ENCODE results near the gene RNF133. TPM values are rescaled to one million over a fixed set of nuclear protein-coding genes. Genes with fewer than 3 reads are reported as not detected.

The RNF133 gene
- total RNA-seq: not detected

DNA sequence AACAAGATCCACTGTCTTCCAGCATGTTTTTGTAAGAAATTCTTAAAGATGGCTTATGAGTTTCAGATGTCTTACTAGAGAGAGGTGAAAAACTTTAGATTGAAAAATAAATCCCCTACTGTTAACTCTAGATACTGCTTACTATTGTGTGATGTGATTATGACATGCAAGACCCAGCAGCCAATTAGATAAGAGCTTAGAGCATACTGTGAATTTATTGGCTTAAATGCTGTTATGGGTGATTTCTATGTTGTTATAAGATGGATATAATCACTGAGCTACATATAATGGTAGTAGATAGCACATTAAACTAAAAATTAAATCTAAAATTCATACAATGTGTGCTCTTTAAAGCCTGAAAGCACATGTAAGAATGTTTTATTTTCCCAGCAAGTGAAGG is at the start of gene RNF133:
TSS of gene RNF133 (minus strand) at position 101 of the 400 bp plus-strand sequence. CDS start 199 bp downstream, outside the sequence.
- Histone ChIP-seq H3K4me1 (ENCODE audit: insufficient read depth, low read length) (no peaks in the 10 kb centered on the region), H3K27me3 (ENCODE audit: insufficient read depth, low read length) (no peaks in the 10 kb centered on the region), H3K4me3 (ENCODE audit: low read length) (no peak within 1 kb of the TSS), H3K9me3 (ENCODE audit: low read depth, low read length) (no peaks in the 10 kb centered on the region)

DNA sequence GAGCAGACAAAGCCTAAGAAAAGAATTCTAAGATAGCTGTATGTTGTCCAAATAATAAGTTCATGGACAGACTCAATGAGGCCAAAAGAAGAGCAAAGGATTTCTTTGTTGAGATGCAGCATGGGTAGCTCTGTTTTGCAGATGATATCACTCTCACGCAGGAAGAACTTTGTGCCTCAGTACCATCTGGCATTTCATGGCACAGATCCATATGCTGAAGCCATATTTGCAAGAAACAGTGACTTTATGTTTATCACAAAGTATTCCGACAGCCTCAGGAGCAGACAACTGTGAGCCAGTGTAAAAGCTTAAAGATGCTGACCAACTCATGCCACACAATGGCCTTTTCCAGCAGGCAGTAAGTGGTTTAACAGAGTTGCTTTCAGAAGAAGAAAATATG is 49.3 kb upstream of the RNF133 start:
- H3K27me3 ChIP-seq (ENCODE audit: insufficient read depth, low read length): no peaks in the 10 kb centered on the region
- no peak overlapping the region for H3K4me3 ChIP-seq (ENCODE audit: low read length)
- no peaks in the 10 kb centered on the region for H3K9me3 ChIP-seq (ENCODE audit: low read depth, low read length)
- H3K4me1 ChIP-seq (ENCODE audit: insufficient read depth, low read length): no peaks in the 10 kb centered on the region

GRCh38 chr7:122746948-122747347 is 48.0 kb upstream of the RNF133 start:
- no peaks in the 10 kb centered on the region for H3K4me1 ChIP-seq (ENCODE audit: insufficient read depth, low read length)
- no peaks in the 10 kb centered on the region for H3K27me3 ChIP-seq (ENCODE audit: insufficient read depth, low read length)
- no peak overlapping the region for H3K4me3 ChIP-seq (ENCODE audit: low read length)
- no peaks in the 10 kb centered on the region for H3K9me3 ChIP-seq (ENCODE audit: low read depth, low read length)

DNA sequence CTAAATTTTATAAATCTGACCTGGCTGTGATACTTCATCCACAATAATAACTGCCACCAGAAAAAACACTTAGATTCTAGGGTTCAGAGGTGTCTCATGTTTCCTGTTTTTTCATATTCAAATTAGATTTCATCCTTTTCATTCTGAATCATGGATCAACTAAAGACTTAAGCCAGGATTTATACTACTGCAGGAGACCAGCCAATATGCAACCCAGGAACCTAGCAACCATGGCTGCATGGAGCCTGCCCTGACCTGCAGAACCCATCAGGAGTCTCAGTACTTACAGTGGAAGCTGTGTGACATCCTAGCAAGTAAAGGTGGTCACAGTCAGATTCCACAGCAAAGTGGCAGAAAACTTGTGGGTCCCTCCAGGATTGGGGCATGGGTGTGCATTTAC is 44.3 kb upstream of the RNF133 start:
- no peak overlapping the region for H3K4me3 ChIP-seq (ENCODE audit: low read length)
- H3K4me1 ChIP-seq (ENCODE audit: insufficient read depth, low read length): no peaks in the 10 kb centered on the region
- H3K9me3 ChIP-seq (ENCODE audit: low read depth, low read length): no peaks in the 10 kb centered on the region
- no peaks in the 10 kb centered on the region for H3K27me3 ChIP-seq (ENCODE audit: insufficient read depth, low read length)

GRCh38 chr7:122738947-122739346 is 40.0 kb upstream of the RNF133 start:
- H3K4me1 ChIP-seq (ENCODE audit: insufficient read depth, low read length): no peaks in the 10 kb centered on the region
- H3K27me3 ChIP-seq (ENCODE audit: insufficient read depth, low read length): no peaks in the 10 kb centered on the region
- no peak overlapping the region for H3K4me3 ChIP-seq (ENCODE audit: low read length)
- no peaks in the 10 kb centered on the region for H3K9me3 ChIP-seq (ENCODE audit: low read depth, low read length)

DNA sequence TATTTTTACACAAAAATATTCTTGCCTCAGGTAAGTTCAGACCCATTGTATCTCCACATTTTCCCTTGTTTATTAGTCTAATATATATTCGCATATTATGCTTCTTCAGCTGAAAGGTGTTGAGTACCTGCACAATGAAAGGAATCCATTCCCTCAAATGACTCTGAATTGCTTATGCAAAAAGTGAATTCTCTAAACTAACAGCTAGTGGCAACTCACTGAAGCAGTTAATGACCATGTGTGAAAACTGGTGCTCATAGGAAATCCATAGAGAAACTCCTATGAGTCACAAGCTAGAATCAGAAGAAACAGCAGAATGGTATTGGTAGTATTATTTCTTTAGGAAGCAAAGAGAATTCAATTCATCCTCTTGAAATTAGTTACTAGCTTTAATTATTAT is 37.3 kb upstream of the RNF133 start:
- no peaks in the 10 kb centered on the region for H3K27me3 ChIP-seq (ENCODE audit: insufficient read depth, low read length)
- no peaks in the 10 kb centered on the region for H3K4me1 ChIP-seq (ENCODE audit: insufficient read depth, low read length)
- H3K4me3 ChIP-seq (ENCODE audit: low read length): no peak overlapping the region
- no peaks in the 10 kb centered on the region for H3K9me3 ChIP-seq (ENCODE audit: low read depth, low read length)

DNA sequence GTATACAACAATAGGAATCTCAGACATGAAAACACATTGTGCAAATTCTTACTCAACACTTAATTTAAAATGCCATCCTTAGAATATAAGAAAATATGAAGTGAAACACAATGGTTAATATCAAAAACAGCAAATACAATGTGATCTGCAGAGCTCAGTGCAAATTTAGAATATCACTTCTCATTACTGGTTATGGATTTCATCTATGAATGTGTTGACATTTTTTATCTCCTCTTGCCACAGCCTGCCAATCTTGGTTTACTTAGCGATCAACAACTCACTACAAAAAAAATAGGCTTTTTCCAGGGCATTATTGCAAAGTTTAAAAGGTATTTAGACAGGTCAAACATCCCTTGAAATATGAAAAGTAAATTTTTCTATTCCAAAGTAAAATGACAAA is 28.8 kb upstream of the RNF133 start:
- no peaks in the 10 kb centered on the region for H3K4me1 ChIP-seq (ENCODE audit: insufficient read depth, low read length)
- H3K4me3 ChIP-seq (ENCODE audit: low read length): no peak overlapping the region
- H3K9me3 ChIP-seq (ENCODE audit: low read depth, low read length): no peaks in the 10 kb centered on the region
- no peaks in the 10 kb centered on the region for H3K27me3 ChIP-seq (ENCODE audit: insufficient read depth, low read length)

- no peaks in the 10 kb centered on the region for H3K9me3 ChIP-seq (ENCODE audit: low read depth, low read length)
- H3K27me3 ChIP-seq (ENCODE audit: insufficient read depth, low read length): no peaks in the 10 kb centered on the region
- H3K4me3 ChIP-seq (ENCODE audit: low read length): no peak overlapping the region
- H3K4me1 ChIP-seq (ENCODE audit: insufficient read depth, low read length): no peaks in the 10 kb centered on the region
These were observed 28.4 kb upstream of the RNF133 start for GRCh38 chr7:122727354-122727753.

DNA sequence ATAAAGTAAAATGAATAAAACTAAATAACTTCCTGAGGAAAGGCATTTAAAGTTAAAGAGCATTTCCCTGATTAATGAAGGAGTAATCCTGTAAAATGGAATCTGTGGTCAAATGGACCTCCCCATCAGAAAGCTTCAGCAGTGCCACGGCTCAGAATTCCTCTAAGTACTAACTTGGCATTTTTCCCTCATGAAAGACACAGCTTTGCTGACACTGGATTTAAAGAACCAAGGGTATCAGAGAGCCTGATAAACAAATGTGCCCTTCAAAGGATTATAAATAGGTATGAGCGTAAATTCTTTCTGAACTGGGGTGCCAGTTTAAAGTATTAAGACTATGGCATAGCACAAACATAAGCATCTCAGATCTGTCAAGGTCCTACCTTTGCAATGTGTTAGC is 28.0 kb upstream of the RNF133 start:
- Histone ChIP-seq H3K27me3 (ENCODE audit: insufficient read depth, low read length) (no peaks in the 10 kb centered on the region), H3K4me1 (ENCODE audit: insufficient read depth, low read length) (no peaks in the 10 kb centered on the region), H3K4me3 (ENCODE audit: low read length) (no peak overlapping the region), H3K9me3 (ENCODE audit: low read depth, low read length) (no peaks in the 10 kb centered on the region)

- H3K4me1 ChIP-seq (ENCODE audit: insufficient read depth, low read length): no peaks in the 10 kb centered on the region
These were observed 25.4 kb upstream of the RNF133 start for GRCh38 chr7:122724366-122724765.

DNA sequence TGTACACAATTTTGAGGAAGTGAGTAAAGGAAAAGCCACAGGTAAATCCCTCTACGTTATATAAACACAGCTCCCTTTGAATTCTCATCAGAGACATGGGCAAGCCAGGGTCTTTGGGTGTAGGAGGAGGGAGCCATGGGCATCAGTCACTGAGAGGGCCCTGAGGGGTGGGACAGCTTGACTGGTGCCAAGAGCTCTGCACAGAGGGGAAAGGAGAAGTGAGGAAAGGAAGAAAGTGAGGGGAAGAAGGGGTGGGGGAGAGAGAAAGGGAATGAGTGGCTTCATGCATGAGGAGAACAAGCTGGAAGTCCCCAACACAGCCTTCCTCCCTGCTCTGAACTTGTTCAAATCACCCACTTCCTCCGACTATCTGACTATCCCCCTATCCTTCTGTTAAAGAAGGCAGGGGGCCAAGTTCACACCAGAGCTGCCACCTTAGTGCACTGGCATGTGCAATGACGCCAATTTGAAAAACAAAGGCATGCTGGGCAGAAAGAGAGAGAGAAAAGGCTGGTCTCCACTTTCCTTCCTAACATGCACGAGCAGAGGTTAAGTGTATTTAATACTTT is 20.2 kb upstream of the RNF133 start:
- no peak overlapping the region for H3K4me3 ChIP-seq (ENCODE audit: low read length)
- no peaks in the 10 kb centered on the region for H3K4me1 ChIP-seq (ENCODE audit: insufficient read depth, low read length)
- no peaks in the 10 kb centered on the region for H3K9me3 ChIP-seq (ENCODE audit: low read depth, low read length)
- H3K27me3 ChIP-seq (ENCODE audit: insufficient read depth, low read length): no peaks in the 10 kb centered on the region

More at GRCh38 chr7:122724366-122724765, 25.4 kb upstream of the RNF133 start:
- H3K27me3 ChIP-seq (ENCODE audit: insufficient read depth, low read length): no peaks in the 10 kb centered on the region
- H3K4me3 ChIP-seq (ENCODE audit: low read length): no peak overlapping the region
- no peaks in the 10 kb centered on the region for H3K9me3 ChIP-seq (ENCODE audit: low read depth, low read length)

DNA sequence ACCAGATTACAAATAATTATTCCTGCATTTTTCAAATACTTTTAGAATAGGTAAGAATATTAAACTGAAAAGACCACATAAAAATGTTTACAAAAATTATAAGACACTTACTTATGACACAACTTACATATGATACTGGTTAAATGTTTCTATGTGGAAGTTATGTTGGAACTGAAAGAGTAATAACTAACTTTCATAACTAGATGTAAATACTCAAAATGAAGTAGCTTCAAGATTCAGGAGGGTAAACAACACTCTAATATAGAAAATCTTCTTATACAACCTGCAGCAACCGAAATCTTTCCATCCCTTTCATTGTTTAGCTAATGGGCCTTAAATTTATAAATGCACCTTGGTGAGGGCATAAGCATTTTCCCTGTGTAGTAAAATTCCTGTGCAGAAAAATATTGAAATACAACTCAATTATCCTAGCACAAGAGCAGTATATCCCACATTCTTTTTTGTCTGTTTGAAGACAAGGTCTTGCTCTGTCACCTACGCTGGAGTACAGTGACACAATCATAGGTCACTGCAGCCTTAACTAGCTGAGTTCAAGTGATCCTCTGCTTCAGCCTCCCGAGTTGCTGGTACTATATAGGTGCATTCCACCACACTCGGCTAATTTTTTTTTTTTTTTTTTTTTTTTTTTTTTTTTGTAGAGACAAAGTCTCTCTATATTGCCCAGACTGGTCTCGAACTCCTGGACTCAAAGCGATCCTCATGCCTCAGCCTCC is 18.6 kb upstream of the RNF133 start:
- Histone ChIP-seq H3K4me1 (ENCODE audit: insufficient read depth, low read length) (no peaks in the 10 kb centered on the region), H3K9me3 (ENCODE audit: low read depth, low read length) (no peaks in the 10 kb centered on the region), H3K27me3 (ENCODE audit: insufficient read depth, low read length) (no peaks in the 10 kb centered on the region), H3K4me3 (ENCODE audit: low read length) (no peak overlapping the region)

GRCh38 chr7:122715183-122715582 is 16.3 kb upstream of the RNF133 start:
- H3K4me1 ChIP-seq (ENCODE audit: insufficient read depth, low read length): no peaks in the 10 kb centered on the region
- no peaks in the 10 kb centered on the region for H3K9me3 ChIP-seq (ENCODE audit: low read depth, low read length)
- H3K27me3 ChIP-seq (ENCODE audit: insufficient read depth, low read length): no peaks in the 10 kb centered on the region
- no peak overlapping the region for H3K4me3 ChIP-seq (ENCODE audit: low read length)

DNA sequence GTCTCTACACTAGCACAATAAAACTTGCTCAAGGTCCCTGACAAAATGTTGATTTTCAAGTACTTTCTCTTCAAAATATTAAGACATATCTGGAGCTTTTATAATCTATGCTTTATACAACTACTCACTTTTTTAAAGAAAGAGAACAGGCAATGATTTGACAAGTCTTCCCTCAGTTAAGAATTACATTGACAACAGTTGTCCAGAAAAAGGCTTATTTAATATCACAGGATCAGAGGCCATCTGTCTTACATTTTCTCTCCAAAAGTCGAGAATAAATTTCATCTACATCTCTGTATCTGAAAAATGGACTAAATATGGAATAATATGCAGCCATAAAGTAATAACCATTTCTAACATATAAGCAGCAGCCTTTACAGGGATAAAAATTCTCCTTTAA is 12.0 kb upstream of the RNF133 start:
- Histone ChIP-seq H3K9me3 (ENCODE audit: low read depth, low read length) (no peaks in the 10 kb centered on the region), H3K27me3 (ENCODE audit: insufficient read depth, low read length) (no peaks in the 10 kb centered on the region), H3K4me1 (ENCODE audit: insufficient read depth, low read length) (no peaks in the 10 kb centered on the region), H3K4me3 (ENCODE audit: low read length) (no peak overlapping the region)

GRCh38 chr7:122709930-122710646 is 11.2 kb upstream of the RNF133 start:
- Histone ChIP-seq H3K27me3 (ENCODE audit: insufficient read depth, low read length) (no peaks in the 10 kb centered on the region), H3K9me3 (ENCODE audit: low read depth, low read length) (no peaks in the 10 kb centered on the region), H3K4me1 (ENCODE audit: insufficient read depth, low read length) (no peaks in the 10 kb centered on the region), H3K4me3 (ENCODE audit: low read length) (no peak overlapping the region)
